T-cell (primary cell): ENCODE measurements around the gene NADSYN1. TPM values are rescaled to one million over a fixed set of nuclear protein-coding genes. Genes with fewer than 3 reads are reported as not detected.
A peak's percentile ranks its signal among the peaks of the same experiment; 100 is the strongest.
"Not testable (repeated sequence)": the region's sequence is repeated elsewhere in the genome, so short reads cannot be mapped to it uniquely, and the experiment has no call there.

Source experiments
- ATAC-seq, 4 experiments: fragments of 200-7000 bp in 3 of 4; fragments of 150-1000 bp in 1 of 4; cut with Tn5 transposase; replicated peaks in 1 of 4; 1 replicate in 3 of 4; 2 replicates in 1 of 4; pipeline ENCODE4 v1.10.0; 2021; ENCODE audit warnings: moderate library complexity in 3 of 4, mild to moderate bottlenecking in 2 of 4, moderate number of reproducible peaks in 1 of 4
- CTCF ChIA-PET, 2 donors: fragments of 300-600 bp; sonication (Branson Sonifier 250); formaldehyde crosslinking; loops; one replicate each; lab custom pipeline; 2022; ENCODE audit warnings: antibody characterized with exemption in 2 of 2; lab: Charles Lee
- POLR2A ChIA-PET, 2 donors: fragments of 300-600 bp; sonication (Branson Sonifier 250); formaldehyde crosslinking; loops; one replicate each; lab custom pipeline; 2022; ENCODE audit warnings: antibody characterized with exemption in 2 of 2; lab: Charles Lee
- DNase-seq, 35 experiments: peaks; one replicate each; pipeline versions ENCODE4 v3.0.0 to v3.0.0-alpha.2; 2013 to 2023
- H3K27ac ChIP-seq: one replicate; pipeline ENCODE4 v1.5.1; 2013; ENCODE audit warnings: low read length
- H3K27me3 ChIP-seq, 2 experiments: replicated peaks in 1 of 2; 1 replicate in 1 of 2; 2 replicates in 1 of 2; pipeline versions ENCODE4 v1.6.1 to v1.7.0; 2013; ENCODE audit warnings: low read length in 1 of 2, mixed read lengths in 1 of 2; ENCODE audit not compliant: control insufficient read depth in 2 of 2, insufficient read depth in 2 of 2; ENCODE audit errors: extremely low read depth in 1 of 2
- H3K36me3 ChIP-seq, 2 donors: 1 replicate in 1 of 2; 2 replicates in 1 of 2; pipeline versions ENCODE4 v1.6.1 to v1.7.0; 2013; ENCODE audit warnings: low read length in 1 of 2; ENCODE audit not compliant: control insufficient read depth in 2 of 2, insufficient read depth in 1 of 2; ENCODE audit errors: extremely low read depth in 1 of 2
- H3K4me1 ChIP-seq, 2 experiments: 1 replicate in 1 of 2; 2 replicates in 1 of 2; pipeline versions ENCODE4 v1.6.1 to v1.7.0; 2013; ENCODE audit warnings: low read length in 2 of 2, mixed read lengths in 1 of 2; ENCODE audit not compliant: insufficient read depth in 2 of 2, control insufficient read depth in 1 of 2; ENCODE audit errors: extremely low read depth in 1 of 2
- H3K4me3 ChIP-seq, 2 donors: 1 replicate in 1 of 2; 2 replicates in 1 of 2; pipeline versions ENCODE4 v1.5.1 to v1.7.0; 2013; ENCODE audit warnings: mild to moderate bottlenecking in 2 of 2, low read length in 1 of 2, moderate library complexity in 1 of 2; ENCODE audit not compliant: control insufficient read depth in 1 of 2; ENCODE audit errors: extremely low read depth in 1 of 2
- H3K9me3 ChIP-seq: 2 replicates; pipeline ENCODE4 v1.7.0; 2013
- H3K27ac Mint-ChIP-seq, 2 donors: one replicate each; pipeline ENCODE4 v1.8.0; 2020 to 2021; ENCODE audit warnings: mild to moderate bottlenecking in 2 of 2, mixed read lengths in 2 of 2
- H3K27me3 Mint-ChIP-seq, 2 donors: one replicate each; pipeline ENCODE4 v1.8.0; 2021 to 2022; ENCODE audit warnings: mixed read lengths in 2 of 2
- H3K36me3 Mint-ChIP-seq: one replicate; pipeline ENCODE4 v1.8.0; 2021; ENCODE audit warnings: mixed read lengths
- H3K4me1 Mint-ChIP-seq, 3 donors: one replicate each; pipeline ENCODE4 v1.8.0; 2020 to 2022; ENCODE audit warnings: mixed read lengths in 3 of 3, mild to moderate bottlenecking in 1 of 3
- H3K4me3 Mint-ChIP-seq, 3 donors: one replicate each; pipeline ENCODE4 v1.8.0; 2020 to 2022; ENCODE audit warnings: mild to moderate bottlenecking in 3 of 3, mixed read lengths in 3 of 3, moderate library complexity in 3 of 3
- H3K9me3 Mint-ChIP-seq, 3 donors: one replicate each; pipeline ENCODE4 v1.8.0; 2020 to 2022; ENCODE audit warnings: mixed read lengths in 3 of 3
- WGBS: methylation state at CpG from one replicate; pipeline ENCODE4 v1.1.5; 2013; ENCODE audit warnings: missing lambda C conversion rate; ENCODE audit not compliant: insufficient coverage; 5-methylcytosine and 5-hydroxymethylcytosine counted together
- total RNA-seq, 35 experiments: library from RNA in 6 of 35; stranded (reverse) in 6 of 35; fragments of 120-200 nt in 1 of 35; gene quantifications; one replicate each; pipeline versions ENCODE4 v1.2.1 to v1.2.4 and lab custom pipeline; 2013 to 2026

NADSYN1 gene
- total RNA-seq, 5 donors from 2014 or later (not counting 1 experiment from before 2014, with no cell fraction given): 125 to 190 (median 162) TPM

GRCh38 chr11:71519546-71519945 is 66.5 kb downstream of the NADSYN1 start:
- no peaks in the 10 kb centered on the region for H3K4me1 ChIP-seq
- WGBS: 94% methylated on average over 10 of the region's 10 CpGs
- ATAC-seq (no peak), DNase-seq (peak in 1 of 35 experiments; percentile 18)
- H3K4me3 ChIP-seq: no peak overlapping the region
- ChIA-PET POLR2A (no interaction called here), CTCF (no interaction called here)
- Mint-ChIP-seq H3K27me3 (no peaks in the 10 kb centered on the region), H3K27ac (no peak overlapping the region), H3K36me3 (no peaks in the 10 kb centered on the region), H3K4me3 (no peak overlapping the region), H3K9me3 (peaks cover 0 to 9% (median 2%) of the 10 kb centered on the region in 3 donors), H3K4me1 (no peaks in the 10 kb centered on the region)
- H3K36me3 ChIP-seq: no peaks in the 10 kb centered on the region
- peaks cover 0 to 4% of the 10 kb centered on the region in 2 experiments for H3K27me3 ChIP-seq
- H3K9me3 ChIP-seq: no peaks in the 10 kb centered on the region
- H3K27ac ChIP-seq: no peak overlapping the region

GRCh38 chr11:71525188-71525937 is 72.4 kb downstream of the NADSYN1 start:
- no peak overlapping the region for H3K4me3 Mint-ChIP-seq
- 69% methylated on average over 2 of the region's 3 CpGs for WGBS
- POLR2A ChIA-PET: no interaction called here

GRCh38 chr11:71525938-71526495 is 73.0 kb downstream of the NADSYN1 start:
- POLR2A ChIA-PET: no interaction called here
- H3K4me3 Mint-ChIP-seq: no peak overlapping the region
- CTCF ChIA-PET: no interaction called here
- H3K27me3 Mint-ChIP-seq: peaks cover 3 to 9% of the 10 kb centered on the region in 2 donors
- no peaks in the 10 kb centered on the region for H3K36me3 ChIP-seq
- H3K27me3 ChIP-seq: peaks cover 0 to 16% of the 10 kb centered on the region in 2 experiments
- H3K36me3 Mint-ChIP-seq: no peaks in the 10 kb centered on the region
- no peak overlapping the region for H3K27ac Mint-ChIP-seq
- no peak overlapping the region for H3K27ac ChIP-seq
- H3K9me3 Mint-ChIP-seq: peaks cover 0 to 12% (median 0%) of the 10 kb centered on the region in 3 donors
- DNase-seq (no peak), ATAC-seq (no peak)
- no peaks in the 10 kb centered on the region for H3K4me1 ChIP-seq
- no peak overlapping the region for H3K4me3 ChIP-seq
- no peaks in the 10 kb centered on the region for H3K4me1 Mint-ChIP-seq
- H3K9me3 ChIP-seq: no peaks in the 10 kb centered on the region
- no CpG with 5 or more reads among the region's 2 CpGs for WGBS

More at GRCh38 chr11:71525188-71525937, 72.4 kb downstream of the NADSYN1 start:
- peak in 1 of 35 experiments; percentile 11 for DNase-seq
- Mint-ChIP-seq H3K27me3 (peaks cover 3 to 9% of the 10 kb centered on the region in 2 donors), H3K9me3 (peaks cover 0 to 14% (median 0%) of the 10 kb centered on the region in 3 donors), H3K4me1 (no peaks in the 10 kb centered on the region), H3K36me3 (no peaks in the 10 kb centered on the region), H3K27ac (no peak overlapping the region)
- Histone ChIP-seq H3K36me3 (no peaks in the 10 kb centered on the region), H3K4me1 (no peaks in the 10 kb centered on the region), H3K27ac (no peak overlapping the region), H3K9me3 (no peaks in the 10 kb centered on the region), H3K4me3 (no peak overlapping the region), H3K27me3 (peaks cover 0 to 16% of the 10 kb centered on the region in 2 experiments)
- no peak for ATAC-seq
- CTCF ChIA-PET: no interaction called here

GRCh38 chr11:71526796-71527575 is 74.0 kb downstream of the NADSYN1 start, which contains the start of gene KRTAP5-7:
KRTAP5-7 (plus strand) TSS chr11:71527267; CDS start chr11:71527301, 34 bp downstream.
- H3K27ac Mint-ChIP-seq, CTCF ChIA-PET: not testable (repeated sequence)

GRCh38 chr11:71527576-71528210 is 74.7 kb downstream of the NADSYN1 start:
- H3K9me3 Mint-ChIP-seq: peaks cover 0 to 6% (median 0%) of the 10 kb centered on the region in 3 donors
- no peaks in the 10 kb centered on the region for H3K4me1 ChIP-seq
- H3K36me3 Mint-ChIP-seq: no peaks in the 10 kb centered on the region
- ChIA-PET POLR2A (no interaction called here), CTCF (no interaction called here)
- no peak overlapping the region for H3K4me3 Mint-ChIP-seq
- no peak overlapping the region for H3K27ac ChIP-seq
- peaks cover 6 to 9% of the 10 kb centered on the region in 2 donors for H3K27me3 Mint-ChIP-seq
- H3K4me1 Mint-ChIP-seq: no peaks in the 10 kb centered on the region
- H3K27ac Mint-ChIP-seq: no peak overlapping the region
- H3K27me3 ChIP-seq: peaks cover 0 to 16% of the 10 kb centered on the region in 2 experiments
- ATAC-seq: no peak
- no peaks in the 10 kb centered on the region for H3K9me3 ChIP-seq
- no peaks in the 10 kb centered on the region for H3K36me3 ChIP-seq
- DNase-seq: no peak
- H3K4me3 ChIP-seq: no peak overlapping the region
- 92% methylated on average over 5 of the region's 6 CpGs for WGBS

More at GRCh38 chr11:71526796-71527575, 74.0 kb downstream of the NADSYN1 start, which contains the start of gene KRTAP5-7:
- H3K4me3 ChIP-seq, POLR2A ChIA-PET, ATAC-seq, H3K36me3 ChIP-seq, DNase-seq, H3K4me1 Mint-ChIP-seq, H3K36me3 Mint-ChIP-seq, H3K9me3 ChIP-seq, H3K4me1 ChIP-seq, H3K27ac ChIP-seq, H3K4me3 Mint-ChIP-seq, H3K27me3 Mint-ChIP-seq, H3K9me3 Mint-ChIP-seq: not testable (repeated sequence)
- WGBS: 47% methylated on average over 3 of the region's 10 CpGs
- H3K27me3 ChIP-seq: peaks cover 0 to 16% of the 10 kb centered on the region in 2 experiments

- Histone ChIP-seq H3K4me3 (no peak overlapping the region), H3K27me3 (peaks cover 0 to 14% of the 10 kb centered on the region in 2 experiments), H3K36me3 (no peaks in the 10 kb centered on the region), H3K27ac (no peak overlapping the region), H3K4me1 (no peaks in the 10 kb centered on the region), H3K9me3 (no peaks in the 10 kb centered on the region)
- ChIA-PET CTCF (no interaction called here), POLR2A (no interaction called here)
- WGBS: 80% methylated on average over 5 of the region's 11 CpGs
- H3K27ac Mint-ChIP-seq: no peak overlapping the region
- H3K4me1 Mint-ChIP-seq: no peaks in the 10 kb centered on the region
- H3K36me3 Mint-ChIP-seq: no peaks in the 10 kb centered on the region
- no peak for DNase-seq
- H3K9me3 Mint-ChIP-seq: no peaks in the 10 kb centered on the region
- no peak for ATAC-seq
- H3K4me3 Mint-ChIP-seq: no peak overlapping the region
- H3K27me3 Mint-ChIP-seq: peaks cover 3 to 9% of the 10 kb centered on the region in 2 donors
Observed at GRCh38 chr11:71530602-71531001, 77.6 kb downstream of the NADSYN1 start.
